Esophagus squamous epithelium (tissue), 5 donors: ENCODE results near the gene OSCP1. TPM values are rescaled to one million over a fixed set of nuclear protein-coding genes. Genes with fewer than 3 reads are reported as not detected.

ENCODE experiments used
- DNase-seq: peaks from one replicate; lab custom pipeline; 2025; lab: John Stamatoyannopoulos, UW
- H3K27ac ChIP-seq, 4 donors: fragments of 200-600 bp; sonication (generic); one replicate each; pipeline ENCODE4 v1.5.1; 2016 to 2019; ENCODE audit warnings: mild to moderate bottlenecking in 1 of 4
- H3K27me3 ChIP-seq, 4 donors: fragments of 200-600 bp; sonication (generic); 1 replicate in 3 of 4; 2 replicates in 1 of 4; pipeline versions ENCODE4 v1.5.1 to v1.6.0; 2017 to 2021; ENCODE audit warnings: antibody characterized with exemption in 1 of 4
- H3K36me3 ChIP-seq, 3 donors: fragments of 200-600 bp; sonication (generic); one replicate each; pipeline ENCODE4 v1.5.1; 2016 to 2019
- H3K4me1 ChIP-seq, 3 donors: fragments of 200-600 bp; sonication (generic); one replicate each; pipeline ENCODE4 v1.5.1; 2017 to 2019
- H3K4me3 ChIP-seq, 4 donors: fragments of 200-600 bp; sonication (generic); 1 replicate in 3 of 4; 2 replicates in 1 of 4; pipeline ENCODE4 v1.5.1; 2016 to 2019; ENCODE audit warnings: mild to moderate bottlenecking in 2 of 4, moderate library complexity in 1 of 4
- H3K9me3 ChIP-seq, 3 donors: fragments of 200-600 bp; sonication (generic); one replicate each; pipeline ENCODE4 v1.5.1; 2016 to 2019
- CTCF ChIP-seq, 6 experiments: fragments of 450-650 bp in 4 of 6; fragments of 200-600 bp in 2 of 6; sonication (generic) in 2 of 6; IDR thresholded peaks; one replicate each; pipeline ENCODE4 v1.5.1; 2016 to 2019; ENCODE audit warnings: antibody characterized with exemption in 6 of 6, mild to moderate bottlenecking in 4 of 6, moderate library complexity in 4 of 6
- POLR2A ChIP-seq, 4 donors: fragments of 450-650 bp; IDR thresholded peaks; one replicate each; pipeline ENCODE4 v1.6.1; 2017; ENCODE audit warnings: antibody characterized with exemption in 4 of 4, mild to moderate bottlenecking in 4 of 4, moderate library complexity in 3 of 4
- WGBS, 2 donors: methylation state at CpG; one replicate each; pipeline ENCODE4 v1.1.5; 2018; 5-methylcytosine and 5-hydroxymethylcytosine counted together
- intact Hi-C: fragments of 100-400 bp; cut with DNase I; formaldehyde crosslinking; loops from one replicate; pipeline ENCODE4 v1.15.0; 2022
- total RNA-seq, 4 donors: library from RNA; depleted of rRNA; stranded (reverse); fragments of >200 nt; gene quantifications; one replicate each; pipeline ENCODE4 v1.1.0, GENCODE V29; 2016
- donor health status: DM: yes; HTN: yes; CAD: no.

OSCP1 gene
- total RNA-seq, 4 donors from 2014 or later: 2.4 to 6.8 (median 4.5) TPM

GRCh38 chr1:36472656-36473055 is 22.4 kb upstream of the OSCP1 start:
- DNase-seq: no peak
- no peaks in the 10 kb centered on the region for H3K9me3 ChIP-seq
- intact Hi-C loops: no loop called here
- peaks cover 0 to 7% (median 0%) of the 10 kb centered on the region in 3 donors for H3K4me1 ChIP-seq
- 87 to 91% methylated on average over 5 to 6 of the region's 6 CpGs for WGBS, 2 donors
- H3K27ac ChIP-seq: no peak overlapping the region
- H3K27me3 ChIP-seq: no peaks in the 10 kb centered on the region
- TF ChIP-seq POLR2A (IDR thresholded peaks at IDR 0.05): no peak
- TF ChIP-seq CTCF (IDR thresholded peaks at IDR 0.05): no peak
- H3K36me3 ChIP-seq: no peaks in the 10 kb centered on the region
- H3K4me3 ChIP-seq: no peak overlapping the region

GRCh38 chr1:36471830-36472641 is 21.8 kb upstream of the OSCP1 start:
- Histone ChIP-seq H3K27me3 (no peaks in the 10 kb centered on the region), H3K27ac (no peak overlapping the region), H3K36me3 (no peaks in the 10 kb centered on the region), H3K4me3 (no peak overlapping the region), H3K4me1 (peaks cover 0 to 7% (median 0%) of the 10 kb centered on the region in 3 donors), H3K9me3 (no peaks in the 10 kb centered on the region)
- no peak for DNase-seq
- no peak for TF ChIP-seq POLR2A (IDR thresholded peaks at IDR 0.05)
- 77 to 87% methylated on average over 8 to 11 of the region's 22 CpGs for WGBS, 2 donors
- intact Hi-C loops: no loop called here

- H3K27ac ChIP-seq: no peak overlapping the region
- 63 to 84% methylated on average over 2 of the region's 2 CpGs for whole genome bisulfite sequencing, 2 donors
- H3K27me3 ChIP-seq: no peaks in the 10 kb centered on the region
- intact Hi-C loops: no loop called here
- TF ChIP-seq CTCF (IDR thresholded peaks at IDR 0.05): no peak
- no peak for TF ChIP-seq POLR2A (IDR thresholded peaks at IDR 0.05)
- no peak overlapping the region for H3K4me3 ChIP-seq
- H3K4me1 ChIP-seq: peaks cover 0 to 8% (median 4%) of the 10 kb centered on the region in 3 donors
- no peaks in the 10 kb centered on the region for H3K36me3 ChIP-seq
- DNase-seq: no peak
- H3K9me3 ChIP-seq: no peaks in the 10 kb centered on the region
Measured at GRCh38 chr1:36469163-36469562, 18.9 kb upstream of the OSCP1 start.

- H3K4me1 ChIP-seq: peaks cover 4 to 18% (median 7%) of the 10 kb centered on the region in 3 donors
- TF ChIP-seq POLR2A (IDR thresholded peaks at IDR 0.05) (no peak), CTCF (IDR thresholded peaks at IDR 0.05) (no peak)
- no peak overlapping the region for H3K4me3 ChIP-seq
- no peak overlapping the region for H3K27ac ChIP-seq
- intact Hi-C loops: no loop called here
- DNase-seq: no peak
- H3K27me3 ChIP-seq: no peaks in the 10 kb centered on the region
- H3K36me3 ChIP-seq: no peaks in the 10 kb centered on the region
- no peaks in the 10 kb centered on the region for H3K9me3 ChIP-seq
- 89 to 90% methylated on average over 5 to 7 of the region's 10 CpGs for WGBS, 2 donors
Measured at GRCh38 chr1:36467700-36468455, 17.6 kb upstream of the OSCP1 start.

- no peak for TF ChIP-seq CTCF (IDR thresholded peaks at IDR 0.05)
- no peak for TF ChIP-seq POLR2A (IDR thresholded peaks at IDR 0.05)
- peaks cover 0 to 4% (median 0%) of the 10 kb centered on the region in 3 donors for H3K36me3 ChIP-seq
- H3K27ac ChIP-seq: no peak overlapping the region
- H3K4me1 ChIP-seq: peaks cover 4 to 26% (median 14%) of the 10 kb centered on the region in 3 donors
- H3K4me3 ChIP-seq: no peak overlapping the region
- intact Hi-C loops: no loop called here
- no peak for DNase-seq
- H3K27me3 ChIP-seq: no peaks in the 10 kb centered on the region
- WGBS, 2 donors: 92 to 94% methylated on average over 2 to 3 of the region's 4 CpGs
- no peaks in the 10 kb centered on the region for H3K9me3 ChIP-seq
Measured at GRCh38 chr1:36467027-36467410, 16.8 kb upstream of the OSCP1 start.
